GM21390 (cell line): ENCODE measurements around the gene CCDC78.
"Not testable (repeated sequence)": the region's sequence is repeated elsewhere in the genome, so short reads cannot be mapped to it uniquely, and the experiment has no call there.

Experiments
- ATAC-seq: cut with Tn5 transposase; IDR thresholded peaks from one replicate; pipeline ENCODE4 v1.9.1; 2021; ENCODE audit not compliant: unreplicated experiment

CCDC78 gene

DNA sequence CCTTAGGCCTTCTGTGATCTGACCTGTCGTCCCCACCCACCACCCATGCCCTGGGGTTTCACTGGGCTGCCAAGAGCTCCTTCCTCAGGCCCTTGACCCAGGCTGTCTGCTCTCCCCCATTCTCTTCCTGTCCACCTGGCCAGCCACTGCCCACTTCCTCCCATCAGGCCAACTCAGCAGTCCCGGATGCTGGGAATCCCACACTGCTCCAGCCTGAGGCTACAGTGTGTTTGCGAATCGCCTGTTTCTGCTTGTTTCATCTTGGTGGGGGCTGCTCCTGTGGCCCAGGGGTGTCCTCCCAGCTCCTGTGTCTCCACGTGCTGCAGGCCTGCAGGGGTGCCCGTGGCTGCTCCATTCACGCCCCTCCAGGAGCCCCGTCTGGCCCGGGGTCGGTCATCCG lies 12.2 kb downstream of the CCDC78 start:
- ATAC-seq: no peak

DNA sequence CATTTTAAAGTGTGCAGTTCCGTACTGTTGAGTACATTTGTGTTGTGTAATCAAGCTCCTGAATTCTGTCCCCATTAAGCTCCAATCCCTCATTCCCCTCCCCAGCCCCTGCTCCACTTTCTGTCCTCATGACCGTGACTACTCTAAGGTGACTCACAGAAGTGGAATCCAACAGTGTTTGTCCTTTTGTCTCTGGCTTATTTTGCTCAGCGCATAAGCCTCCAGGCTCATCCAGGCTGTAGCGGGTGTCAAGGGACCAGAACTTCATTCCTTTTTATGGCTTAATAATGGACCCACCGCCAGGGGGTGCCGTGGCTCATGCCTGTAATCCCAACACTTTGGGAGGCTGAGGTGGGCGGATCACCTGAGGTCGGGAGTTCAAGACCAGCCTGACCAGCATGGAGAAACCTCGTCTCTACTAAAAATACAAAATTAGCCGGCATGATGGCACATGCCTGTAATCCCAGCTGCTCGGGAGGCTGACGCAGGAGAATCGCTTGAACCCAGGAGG lies 13.4 kb downstream of the CCDC78 start:
- not testable (repeated sequence) for ATAC-seq

- ATAC-seq: no peak
Measured at GRCh38 chr16:711548-712320, 14.5 kb downstream of the CCDC78 start.

GRCh38 chr16:711084-711483 lies 15.2 kb downstream of the CCDC78 start:
- no peak for ATAC-seq

- ATAC-seq: no peak
Measured at GRCh38 chr16:710500-711075, 15.7 kb downstream of the CCDC78 start.

DNA sequence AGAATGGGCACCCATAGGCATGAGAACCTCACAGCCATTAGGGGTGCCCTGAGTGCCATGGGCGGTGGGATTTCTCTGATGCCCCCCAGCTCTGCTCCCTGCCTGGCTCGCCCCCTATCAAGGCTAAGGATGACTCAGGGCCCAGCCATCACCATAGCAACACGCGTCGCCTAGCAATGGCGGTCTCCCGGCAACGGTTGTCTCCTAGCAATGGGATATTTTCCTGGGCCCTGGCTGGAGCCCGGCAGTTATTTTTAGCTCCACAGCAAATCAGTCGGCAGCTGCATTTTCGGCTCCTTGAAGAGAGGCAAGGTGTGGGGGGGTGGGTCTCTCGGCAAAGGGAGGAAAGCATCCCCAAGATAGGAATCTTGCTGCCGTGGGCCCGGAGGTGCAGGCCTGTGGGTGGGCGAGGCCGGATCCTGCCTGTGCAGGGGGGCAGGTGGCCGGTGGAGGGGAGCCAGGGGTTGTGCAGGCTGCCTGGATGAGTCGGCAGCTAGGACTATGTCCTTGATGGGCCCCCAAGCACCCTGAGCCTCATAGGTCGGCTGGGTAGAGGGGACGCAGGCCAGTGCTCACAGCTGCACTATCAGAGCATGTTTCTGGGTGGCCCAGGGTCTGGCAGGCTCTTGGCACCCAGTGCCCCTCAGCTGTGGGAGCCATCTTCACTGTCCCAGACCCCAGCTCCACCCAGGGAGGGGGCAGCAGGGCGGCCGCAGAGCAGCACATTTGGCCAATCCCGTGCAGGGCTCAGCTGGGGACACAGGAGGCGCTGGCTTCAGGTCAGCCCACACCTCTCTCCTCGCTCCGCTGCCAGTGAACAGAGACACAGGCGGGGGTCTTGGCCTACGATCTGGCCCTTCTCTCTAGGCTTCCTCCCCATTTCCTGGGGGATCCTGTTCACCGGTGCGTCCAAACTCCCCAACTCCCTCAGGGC lies 16.4 kb downstream of the CCDC78 start:
- ATAC-seq: no peak

- no peak for ATAC-seq
Measured at GRCh38 chr16:708959-709358, 17.3 kb downstream of the CCDC78 start.

- no peak for ATAC-seq
Measured at GRCh38 chr16:708019-708418, 18.2 kb downstream of the CCDC78 start.

DNA sequence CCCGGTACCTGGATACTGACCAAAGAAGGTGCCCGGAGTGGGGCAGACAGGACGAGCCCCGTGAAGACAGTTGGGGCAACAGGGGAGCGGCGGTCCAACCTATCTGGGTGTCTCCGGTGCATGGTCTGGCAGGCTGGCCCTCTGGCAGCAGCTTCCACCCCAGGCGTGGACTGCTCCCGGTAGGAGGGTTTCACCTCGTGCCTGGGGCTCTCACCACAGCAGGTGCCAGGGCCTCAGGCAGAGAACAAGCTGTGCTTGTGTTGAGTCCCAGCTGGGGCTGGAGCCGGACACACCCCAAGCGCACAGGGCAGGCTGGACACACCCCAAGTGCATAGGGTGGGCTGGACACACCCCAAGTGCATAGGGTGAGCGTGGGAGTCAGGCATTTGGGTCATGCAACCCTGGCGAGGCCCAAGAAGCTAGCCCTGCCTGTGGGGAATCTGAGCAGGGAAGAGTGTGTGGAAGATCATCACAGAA lies 19.1 kb downstream of the CCDC78 start:
- ATAC-seq: no peak

- no peak for ATAC-seq
Measured at GRCh38 chr16:706189-707061, 19.8 kb downstream of the CCDC78 start.

DNA sequence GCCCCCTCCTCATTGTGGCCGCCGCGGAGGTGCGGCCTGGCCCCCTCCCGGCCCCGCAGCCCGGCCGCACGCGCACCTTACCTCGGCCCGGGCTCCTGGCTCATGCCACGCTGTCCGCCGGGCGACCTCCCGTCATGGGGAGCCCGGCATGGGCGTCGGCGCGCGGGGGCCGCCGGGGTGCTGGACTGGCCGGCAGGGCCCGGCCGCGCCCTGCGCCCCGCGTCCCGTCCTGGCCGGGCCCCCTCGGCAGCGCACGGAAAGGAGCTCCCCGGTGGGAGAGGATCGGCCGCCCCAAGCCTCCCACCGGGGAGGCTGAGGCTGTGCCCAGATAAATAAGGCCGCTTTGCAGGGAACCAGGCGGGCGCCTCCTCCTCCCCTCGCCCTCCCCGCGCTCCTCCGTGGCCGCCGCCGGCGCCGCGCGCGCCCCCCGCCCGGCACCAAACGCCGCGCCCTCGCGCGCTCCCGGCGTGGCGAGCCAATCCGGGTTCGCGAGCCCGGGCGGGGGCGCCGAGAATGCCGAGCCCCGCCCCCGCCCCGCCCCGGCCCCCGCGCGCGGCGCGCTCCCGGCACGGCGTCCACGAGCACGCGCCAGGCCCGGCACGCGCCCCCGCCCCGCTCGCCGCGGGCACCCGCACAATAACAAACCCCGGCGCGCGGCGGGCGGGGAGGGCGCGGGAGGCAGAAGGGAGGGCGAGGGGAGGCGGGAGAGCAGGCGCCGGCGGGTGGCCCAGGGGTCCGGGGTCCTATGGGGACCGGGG lies 20.6 kb downstream of the CCDC78 start, which contains the start of gene FBXL16:
TSS of gene FBXL16 (minus strand) at position 371 of the 758 bp plus-strand sequence. CDS start 8,396 bp downstream, outside the sequence.
- ATAC-seq: no peak

DNA sequence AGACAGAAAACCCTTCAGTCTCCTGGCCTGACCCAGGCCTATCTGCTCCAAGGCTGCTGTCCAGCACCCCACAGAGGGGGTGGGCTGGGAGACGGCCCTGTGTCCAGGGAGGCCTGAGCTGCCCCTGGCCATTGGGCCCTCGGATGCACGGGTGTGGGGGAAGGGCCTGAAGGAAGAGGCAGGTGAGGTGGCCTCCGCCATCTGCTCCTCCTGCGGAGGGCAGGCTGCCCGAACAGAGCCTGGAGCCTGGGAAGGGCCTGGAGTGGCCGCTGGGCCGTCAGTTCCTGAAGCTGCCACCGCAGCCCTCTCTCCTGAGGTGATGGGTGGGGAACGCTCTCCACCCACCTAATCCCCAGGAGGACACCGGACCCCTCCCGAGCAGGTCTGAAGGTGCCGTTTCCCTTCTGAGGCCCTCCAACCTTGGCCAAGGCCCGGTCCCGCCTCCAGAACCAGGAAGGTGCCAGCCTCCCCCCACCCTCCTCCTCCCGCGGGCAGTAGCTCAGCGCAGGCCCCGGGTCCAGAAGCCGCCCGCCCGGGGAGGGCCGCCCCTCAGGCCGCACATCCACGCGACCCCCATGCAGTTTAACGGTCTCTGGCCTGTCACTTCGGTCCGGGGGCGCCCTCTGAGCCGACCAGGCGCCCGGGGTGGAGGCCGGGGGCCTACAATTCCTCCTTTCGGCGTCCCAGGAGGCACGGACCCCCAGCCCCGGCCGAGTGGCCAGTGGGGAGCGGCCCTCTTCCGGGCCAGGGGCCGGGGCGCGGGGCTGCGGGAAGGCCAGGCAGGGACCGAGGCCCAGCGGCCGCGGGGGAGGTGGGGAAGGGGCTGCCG lies 21.5 kb downstream of the CCDC78 start:
- no peak for ATAC-seq

- ATAC-seq: no peak
Measured at GRCh38 chr16:704047-704446, 22.2 kb downstream of the CCDC78 start.

- ATAC-seq: no peak
Measured at GRCh38 chr16:703406-703805, 22.8 kb downstream of the CCDC78 start.

- no peak for ATAC-seq
Measured at GRCh38 chr16:702341-702740, 23.9 kb downstream of the CCDC78 start.

- ATAC-seq: no peak
Measured at GRCh38 chr16:700684-701584, 25.3 kb downstream of the CCDC78 start.

- no peak for ATAC-seq
Measured at GRCh38 chr16:698911-699671, 27.2 kb downstream of the CCDC78 start.
